Neuronal stem cell (in vitro differentiated cells): ENCODE results near the gene PRPF19.

Experiments
- DNase-seq: peaks from one replicate; pipeline ENCODE4 v3.0.0-alpha.2; 2013; ENCODE audit warnings: low spot score
- H2AFZ ChIP-seq: one replicate; pipeline ENCODE4 v1.6.1; 2013; ENCODE audit warnings: mild to moderate bottlenecking, low read length, inconsistent platforms
- H2AK5ac ChIP-seq: 2 replicates; pipeline ENCODE4 v1.6.1; 2013; ENCODE audit warnings: low read depth, mild to moderate bottlenecking, inconsistent platforms, low read length, moderate library complexity, mixed read lengths
- H2BK120ac ChIP-seq: 2 replicates; pipeline ENCODE4 v1.6.1; 2013; ENCODE audit warnings: low read depth, mild to moderate bottlenecking, inconsistent platforms, low read length, moderate library complexity, mixed read lengths
- H2BK12ac ChIP-seq: one replicate; pipeline ENCODE4 v1.6.1; 2013; ENCODE audit warnings: low read length, inconsistent platforms
- H2BK15ac ChIP-seq: 2 replicates; pipeline ENCODE4 v1.6.1; 2013; ENCODE audit warnings: mild to moderate bottlenecking, low read length, inconsistent platforms, mixed read lengths
- H2BK5ac ChIP-seq: one replicate; pipeline ENCODE4 v1.6.1; 2013; ENCODE audit warnings: inconsistent platforms, mild to moderate bottlenecking, low read length, moderate library complexity
- H3K14ac ChIP-seq: one replicate; pipeline ENCODE4 v1.6.1; 2013; ENCODE audit warnings: low read length, inconsistent platforms
- H3K18ac ChIP-seq: 2 replicates; pipeline ENCODE4 v1.6.1; 2013; ENCODE audit warnings: low read length, inconsistent platforms
- H3K23ac ChIP-seq: 2 replicates; pipeline ENCODE4 v1.6.1; 2013; ENCODE audit warnings: low read depth, mild to moderate bottlenecking, mixed read lengths, low read length, inconsistent platforms; ENCODE audit not compliant: poor library complexity
- H3K27ac ChIP-seq: replicated peaks from 3 replicates; pipeline ENCODE4 v1.5.1; 2013; ENCODE audit warnings: low read length, inconsistent platforms
- H3K27me3 ChIP-seq, 3 experiments: 2 replicates each; pipeline ENCODE4 v1.6.1; 2013; ENCODE audit warnings: low read length in 3 of 3, mild to moderate bottlenecking in 2 of 3, inconsistent platforms in 1 of 3, low read depth in 1 of 3, mixed read lengths in 1 of 3, moderate library complexity in 1 of 3; ENCODE audit not compliant: control insufficient read depth in 3 of 3, insufficient read depth in 3 of 3
- H3K36me3 ChIP-seq, 2 donors: replicated peaks in 1 of 2; 2 replicates each; pipeline ENCODE4 v1.6.1; 2013; ENCODE audit warnings: low read length in 2 of 2; ENCODE audit not compliant: control insufficient read depth in 2 of 2, insufficient read depth in 2 of 2
- H3K4ac ChIP-seq: 2 replicates; pipeline ENCODE4 v1.6.1; 2013; ENCODE audit warnings: inconsistent platforms, mild to moderate bottlenecking, low read length, moderate library complexity
- H3K4me1 ChIP-seq, 2 donors: 1 replicate in 1 of 2; 2 replicates in 1 of 2; pipeline ENCODE4 v1.6.1; 2013; ENCODE audit warnings: low read length in 2 of 2, low read depth in 1 of 2; ENCODE audit not compliant: control insufficient read depth in 2 of 2, insufficient read depth in 1 of 2
- H3K4me2 ChIP-seq: one replicate; pipeline ENCODE4 v1.6.1; 2013; ENCODE audit warnings: mild to moderate bottlenecking, low read length, inconsistent platforms; ENCODE audit not compliant: insufficient read depth, poor library complexity, severe bottlenecking
- H3K4me3 ChIP-seq, 2 donors: 2 replicates each; pipeline ENCODE4 v1.5.1; 2013; ENCODE audit warnings: low read length in 2 of 2, mild to moderate bottlenecking in 2 of 2, inconsistent platforms in 1 of 2, moderate library complexity in 1 of 2
- H3K79me1 ChIP-seq: one replicate; pipeline ENCODE4 v1.6.1; 2013; ENCODE audit warnings: low read depth, mild to moderate bottlenecking, inconsistent platforms, low read length, moderate library complexity
- H3K9ac ChIP-seq: one replicate; pipeline ENCODE4 v1.6.1; 2013; ENCODE audit warnings: mild to moderate bottlenecking, low read depth, low read length, inconsistent platforms; ENCODE audit not compliant: poor library complexity
- H3K9me3 ChIP-seq, 2 donors: replicated peaks in 1 of 2; 2 replicates each; pipeline versions ENCODE3 to v1.6.1; 2013; ENCODE audit warnings: low read length in 2 of 2, mild to moderate bottlenecking in 2 of 2, inconsistent platforms in 1 of 2, low read depth in 1 of 2, mixed read lengths in 1 of 2, moderate library complexity in 1 of 2; ENCODE audit not compliant: control insufficient read depth in 2 of 2, insufficient read depth in 1 of 2
- H4K8ac ChIP-seq: one replicate; pipeline ENCODE4 v1.6.1; 2013; ENCODE audit warnings: low read depth, mild to moderate bottlenecking, inconsistent platforms, low read length, moderate library complexity
- H4K91ac ChIP-seq: one replicate; pipeline ENCODE4 v1.6.1; 2013; ENCODE audit warnings: low read length, low read depth, mild to moderate bottlenecking, inconsistent platforms; ENCODE audit not compliant: poor library complexity
- WGBS, 2 donors: extraction: QIAGEN DNeasy Blood & Tissue Kit; methylation state at CpG; one replicate each; pipeline ENCODE4 v1.1.7; 2013; ENCODE audit warnings: missing lambda C conversion rate in 2 of 2, mixed read lengths in 1 of 2; ENCODE audit not compliant: insufficient read length in 2 of 2, insufficient replicate concordance in 1 of 2; ENCODE audit errors: extremely low coverage in 2 of 2; 5-methylcytosine and 5-hydroxymethylcytosine counted together

Gene PRPF19

GRCh38 chr11:60937811-60938210 lies 31.4 kb upstream of the PRPF19 start:
- WGBS, 2 donors = no CpG with 5 or more reads among the region's 8 CpGs
- H3K14ac ChIP-seq = no peak overlapping the region
- H3K9me3 ChIP-seq = no peaks in the 10 kb centered on the region
- H2BK5ac ChIP-seq = no peak overlapping the region
- DNase-seq = no peak
- no peak overlapping the region for H3K27ac ChIP-seq
- H3K4me1 ChIP-seq = peaks cover 0 to 5% of the 10 kb centered on the region in 2 donors
- no peak overlapping the region for H4K8ac ChIP-seq
- peak overlapping the region; percentile 67 for H3K18ac ChIP-seq
- peak overlapping the region; percentile 42 for H2AK5ac ChIP-seq
- peak overlapping the region; percentile 17 for H3K23ac ChIP-seq
- no peaks in the 10 kb centered on the region for H3K27me3 ChIP-seq
- no peak overlapping the region for H2AFZ ChIP-seq
- H3K4me2 ChIP-seq = no peak overlapping the region
- no peak overlapping the region for H3K4me3 ChIP-seq
- H4K91ac ChIP-seq = no peak overlapping the region
- H3K4ac ChIP-seq = no peak overlapping the region
- no peak overlapping the region for H3K9ac ChIP-seq
- H2BK120ac ChIP-seq = no peak overlapping the region
- H3K36me3 ChIP-seq = peaks cover 20 to 47% of the 10 kb centered on the region in 2 donors
- no peak overlapping the region for H2BK12ac ChIP-seq
- H3K79me1 ChIP-seq = peaks cover 3% of the 10 kb centered on the region
- no peak overlapping the region for H2BK15ac ChIP-seq

GRCh38 chr11:60937144-60937527 lies 30.8 kb upstream of the PRPF19 start:
- H3K27ac ChIP-seq = no peak overlapping the region
- no peak overlapping the region for H2BK12ac ChIP-seq
- no peak overlapping the region for H2BK5ac ChIP-seq
- no peak overlapping the region for H4K8ac ChIP-seq
- no peak overlapping the region for H3K4me2 ChIP-seq
- H3K79me1 ChIP-seq = peaks cover 3% of the 10 kb centered on the region
- no CpG with 5 or more reads among the region's 12 CpGs for WGBS, 2 donors
- DNase-seq = no peak
- H2AK5ac ChIP-seq = no peak overlapping the region
- no peak overlapping the region for H3K9ac ChIP-seq
- no peaks in the 10 kb centered on the region for H3K9me3 ChIP-seq
- no peak overlapping the region for H2BK15ac ChIP-seq
- H3K27me3 ChIP-seq = no peaks in the 10 kb centered on the region
- H3K4ac ChIP-seq = no peak overlapping the region
- H3K14ac ChIP-seq = no peak overlapping the region
- H3K23ac ChIP-seq = no peak overlapping the region
- H3K4me1 ChIP-seq = peaks cover 2 to 8% of the 10 kb centered on the region in 2 donors
- H2BK120ac ChIP-seq = no peak overlapping the region
- H3K4me3 ChIP-seq = no peak overlapping the region
- H2AFZ ChIP-seq = no peak overlapping the region
- no peak overlapping the region for H4K91ac ChIP-seq
- peaks cover 23 to 53% of the 10 kb centered on the region in 2 donors for H3K36me3 ChIP-seq
- no peak overlapping the region for H3K18ac ChIP-seq

- Histone ChIP-seq H3K9me3 (no peaks in the 10 kb centered on the region), H2AFZ (no peak overlapping the region), H3K23ac (no peak overlapping the region), H4K8ac (no peak overlapping the region), H3K14ac (no peak overlapping the region), H2BK15ac (no peak overlapping the region), H3K4ac (no peak overlapping the region), H3K36me3 (peaks cover 29 to 59% of the 10 kb centered on the region in 2 donors), H3K4me3 (no peak overlapping the region), H2AK5ac (no peak overlapping the region), H3K79me1 (peaks cover 3% of the 10 kb centered on the region), H3K4me1 (peaks cover 2 to 8% of the 10 kb centered on the region in 2 donors), H3K27me3 (no peaks in the 10 kb centered on the region), H2BK5ac (no peak overlapping the region), H4K91ac (no peak overlapping the region), H3K9ac (no peak overlapping the region), H2BK120ac (no peak overlapping the region), H2BK12ac (no peak overlapping the region), H3K4me2 (no peak overlapping the region), H3K18ac (no peak overlapping the region), H3K27ac (no peak overlapping the region)
- WGBS, 2 donors = no CpG with 5 or more reads among the region's 18 CpGs
- DNase-seq = no peak
Measured at GRCh38 chr11:60936467-60937143, 30.2 kb upstream of the PRPF19 start.

- Histone ChIP-seq H3K4ac (no peak overlapping the region), H4K91ac (no peak overlapping the region), H3K23ac (no peak overlapping the region), H2BK12ac (no peak overlapping the region), H3K18ac (peak overlapping the region; percentile 58), H3K9ac (no peak overlapping the region), H2AK5ac (peak overlapping the region; percentile 13), H3K4me2 (no peak overlapping the region), H2BK15ac (no peak overlapping the region), H3K27ac (no peak overlapping the region), H2AFZ (no peak overlapping the region), H4K8ac (no peak overlapping the region), H3K4me1 (peaks cover 2 to 8% of the 10 kb centered on the region in 2 donors), H3K9me3 (no peaks in the 10 kb centered on the region), H3K4me3 (no peak overlapping the region), H3K79me1 (peaks cover 3% of the 10 kb centered on the region), H3K27me3 (no peaks in the 10 kb centered on the region), H3K14ac (peak overlapping the region; percentile 23), H3K36me3 (peaks cover 36 to 66% of the 10 kb centered on the region in 2 donors), H2BK120ac (no peak overlapping the region), H2BK5ac (no peak overlapping the region)
- no CpG with 5 or more reads among the region's 27 CpGs for WGBS, 2 donors
- DNase-seq = no peak
Measured at GRCh38 chr11:60935676-60936442, 29.5 kb upstream of the PRPF19 start.
